OCI-LY3 (cell line): ENCODE results near the gene TGDS.

Experiments used
- H2AFZ ChIP-seq: fragments of 200-600, 300-600 bp; shearing (Covaris generic); 2 replicates; pipeline ENCODE4 v1.6.0; 2014; ENCODE audit warnings: antibody characterized with exemption, low read depth, low read length
- H3K27ac ChIP-seq: fragments of 200-600, 300-600 bp; sonication (generic); 2 replicates; pipeline ENCODE4 v1.5.1; 2014; ENCODE audit warnings: mild to moderate bottlenecking, low read length, moderate library complexity, mixed read lengths
- H3K27me3 ChIP-seq: fragments of 200-600, 300-600 bp; sonication (generic); 2 replicates; pipeline ENCODE4 v1.6.1; 2014; ENCODE audit warnings: low read depth, low read length, mixed read lengths
- H3K36me3 ChIP-seq: fragments of 200-600, 300-600 bp; sonication (generic); replicated peaks from 2 replicates; pipeline ENCODE3; 2014; ENCODE audit warnings: low read depth, low read length, mixed read lengths
- H3K4me1 ChIP-seq: fragments of 300-600, 200-600 bp; sonication (generic); 2 replicates; pipeline ENCODE4 v1.6.1; 2014; ENCODE audit warnings: low read length, mixed read lengths
- H3K4me2 ChIP-seq: fragments of 200-600, 300-600 bp; sonication (generic); 2 replicates; pipeline ENCODE4 v1.6.1; 2014; ENCODE audit warnings: low read length, mixed read lengths
- H3K4me3 ChIP-seq: fragments of 300-600, 200-600 bp; sonication (generic); 2 replicates; pipeline ENCODE4 v1.5.1; 2014; ENCODE audit warnings: antibody characterized with exemption, mild to moderate bottlenecking, low read length, moderate library complexity
- H3K79me2 ChIP-seq: fragments of 300-600, 200-600 bp; shearing (Covaris generic); 2 replicates; pipeline ENCODE4 v1.6.1; 2014; ENCODE audit warnings: mild to moderate bottlenecking, low read length, mixed read lengths
- H3K9ac ChIP-seq: fragments of 300-600, 200-600 bp; shearing (Covaris generic); 2 replicates; pipeline ENCODE4 v1.6.0; 2014; ENCODE audit warnings: mild to moderate bottlenecking, low read length, moderate library complexity
- H3K9me3 ChIP-seq: fragments of 200-600, 300-600 bp; shearing (Covaris generic); 2 replicates; pipeline ENCODE4 v1.6.1; 2014; ENCODE audit warnings: low read length, mixed read lengths; ENCODE audit not compliant: insufficient read depth
- H4K20me1 ChIP-seq: fragments of 200-600, 300-600 bp; sonication (generic); 2 replicates; pipeline ENCODE4 v1.6.1; 2016; ENCODE audit warnings: low read length, mixed read lengths; ENCODE audit not compliant: insufficient read depth
- CTCF ChIP-seq: fragments of 200-600, 300-600 bp; sonication (generic); IDR thresholded peaks from 2 replicates; pipeline ENCODE4 v1.5.1; 2014; ENCODE audit warnings: antibody characterized with exemption, low read length, low read depth
- EZH2phosphoT487 ChIP-seq: fragments of 200-600 bp; shearing (Covaris generic); IDR thresholded peaks from 2 replicates; pipeline ENCODE4 v1.6.1; 2018; ENCODE audit warnings: antibody characterized with exemption, mixed run types, low read depth

TGDS gene

GRCh38 chr13:94595001-94595949, 677 bp downstream of the TGDS start:
- Histone ChIP-seq H3K36me3 (peaks cover 31% of the 10 kb centered on the region), H4K20me1 (peaks cover 14% of the 10 kb centered on the region), H3K9me3 (no peaks in the 10 kb centered on the region), H3K79me2 (peaks cover 46% of the 10 kb centered on the region), H3K4me2 (peak overlapping the region; percentile 99), H3K9ac (peak overlapping the region; percentile 96), H3K27me3 (no peaks in the 10 kb centered on the region), H3K4me1 (peaks cover 15% of the 10 kb centered on the region), H3K27ac (peak overlapping the region; percentile 70), H3K4me3 (peak overlapping the region; percentile 89), H2AFZ (peak overlapping the region; percentile 87)
- TF ChIP-seq CTCF (no peak), EZH2phosphoT487 (no peak)

- TF ChIP-seq CTCF (no peak), EZH2phosphoT487 (no peak)
- no peak overlapping the region for H3K27ac ChIP-seq
Measured at GRCh38 chr13:94590744-94591143, 5.2 kb downstream of the TGDS start.

GRCh38 chr13:94588541-94588940, 7.4 kb downstream of the TGDS start:
- Histone ChIP-seq H2AFZ (no peak overlapping the region), H3K79me2 (peaks cover 59% of the 10 kb centered on the region), H4K20me1 (peaks cover 6% of the 10 kb centered on the region; the same call in 1 of the 2 replicates), H3K4me1 (peaks cover under 1% of the 10 kb centered on the region), H3K4me2 (no peak overlapping the region), H3K9me3 (no peaks in the 10 kb centered on the region), H3K36me3 (peaks cover 48% of the 10 kb centered on the region), H3K4me3 (no peak overlapping the region), H3K27ac (no peak overlapping the region), H3K9ac (no peak overlapping the region), H3K27me3 (no peaks in the 10 kb centered on the region)
- TF ChIP-seq CTCF = no peak
- no peak for TF ChIP-seq EZH2phosphoT487

More at GRCh38 chr13:94590744-94591143, 5.2 kb downstream of the TGDS start:
- Histone ChIP-seq H3K4me3 (no peak overlapping the region), H4K20me1 (peaks cover 20% of the 10 kb centered on the region), H3K79me2 (peaks cover 74% of the 10 kb centered on the region), H2AFZ (no peak overlapping the region), H3K4me1 (peaks cover 15% of the 10 kb centered on the region), H3K4me2 (no peak overlapping the region), H3K36me3 (peaks cover 47% of the 10 kb centered on the region), H3K9me3 (no peaks in the 10 kb centered on the region), H3K9ac (no peak overlapping the region), H3K27me3 (no peaks in the 10 kb centered on the region)

- TF ChIP-seq CTCF (no peak), EZH2phosphoT487 (no peak)
- H3K36me3 ChIP-seq = peaks cover 47% of the 10 kb centered on the region
- H3K27me3 ChIP-seq = no peaks in the 10 kb centered on the region
- no peak overlapping the region for H3K4me2 ChIP-seq
- H3K9ac ChIP-seq = no peak overlapping the region
- H2AFZ ChIP-seq = no peak overlapping the region
- H3K79me2 ChIP-seq = peaks cover 42% of the 10 kb centered on the region
- no peaks in the 10 kb centered on the region for H3K4me1 ChIP-seq
- no peak overlapping the region for H3K27ac ChIP-seq
- no peaks in the 10 kb centered on the region for H3K9me3 ChIP-seq
- no peak overlapping the region for H3K4me3 ChIP-seq
- 0 out of 2 replicates have a peak, but pooled peaks cover 6% of the 10 kb centered on the region for H4K20me1 ChIP-seq
Measured at GRCh38 chr13:94586371-94586770, 9.6 kb downstream of the TGDS start.
